A549 (cell line): ENCODE data around the gene COX5B. TPM values are rescaled to one million over a fixed set of nuclear protein-coding genes. Genes with fewer than 3 reads are reported as not detected.

ENCODE experiments used
- ATAC-seq, 2 experiments: fragments of 200-7000 bp in 1 of 2; fragments of >200 bp in 1 of 2; cut with Nextera tagmentation in 1 of 2; cut with Tn5 transposase in 1 of 2; 3 replicates each; pipeline versions ENCODE4 v1.8.0 to v1.9.1; 2018 to 2020; ENCODE audit warnings: mild to moderate bottlenecking in 1 of 2, moderate library complexity in 1 of 2
- CTCF ChIA-PET: fragments of 300-600 bp; sonication (Branson Sonifier 250); formaldehyde crosslinking; extraction: SDS; loops from one replicate; lab custom pipeline; 2021; ENCODE audit warnings: antibody characterized with exemption, inconsistent platforms; lab: Yijun Ruan, JAX
- POLR2A ChIA-PET: fragments of 350-600 bp; formaldehyde crosslinking; extraction: SDS; loops from one replicate; lab custom pipeline; 2021; ENCODE audit warnings: antibody characterized with exemption, inconsistent platforms; lab: Yijun Ruan, JAX
- DNase-seq, 2 experiments: peaks; one replicate each; pipeline versions ENCODE4 v3.0.0 to v3.0.0-alpha.2; 2011 to 2016; ENCODE audit warnings: low read depth in 1 of 2, low spot score in 1 of 2
- FAIRE-seq: peaks from 2 replicates; lab custom pipeline; 2011; peaks lifted over from hg19 to GRCh38; lab: Jason Lieb, UNC
- H3K27ac ChIP-seq, 2 experiments: fragments of >200 bp; sonication (Bioruptor Twin); formaldehyde crosslinking; 3 replicates each; pipeline ENCODE4 v1.5.1; 2016 to 2017
- H3K4me1 ChIP-seq: fragments of >200 bp; sonication (Bioruptor Twin); formaldehyde crosslinking; 3 replicates; pipeline ENCODE4 v1.6.1; 2016
- H3K4me2 ChIP-seq: fragments of >200 bp; sonication (Bioruptor Twin); formaldehyde crosslinking; 3 replicates; pipeline ENCODE4 v1.6.1; 2016
- H3K4me3 ChIP-seq: fragments of >200 bp; sonication (Bioruptor Twin); formaldehyde crosslinking; 3 replicates; pipeline ENCODE4 v1.5.1; 2016
- H3K9me3 ChIP-seq: fragments of >200 bp; sonication (Bioruptor Twin); formaldehyde crosslinking; 3 replicates; pipeline ENCODE4 v1.6.1; 2016
- BCL3 ChIP-seq: fragments of >200 bp; sonication (Bioruptor Twin); formaldehyde crosslinking; IDR thresholded peaks from 3 replicates; pipeline ENCODE4 v1.6.1; 2016
- BHLHE40 ChIP-seq: IDR thresholded peaks from 2 replicates; pipeline ENCODE4 v1.6.1; 2012; ENCODE audit warnings: low read depth, low read length, inconsistent platforms
- CBX2 ChIP-seq: fragments of 200-600 bp; sonication (generic); IDR thresholded peaks from 2 replicates; pipeline ENCODE4 v1.6.1; 2016; ENCODE audit warnings: low read depth, mild to moderate bottlenecking, borderline replicate concordance
- CEBPB ChIP-seq, 2 experiments: fragments of >200 bp in 1 of 2; sonication (Bioruptor Twin) in 1 of 2; formaldehyde crosslinking in 1 of 2; IDR thresholded peaks; 2 replicates each; pipeline ENCODE4 v1.6.1; 2012 to 2016
- EHMT2 ChIP-seq: fragments of 200-600 bp; sonication (generic); IDR thresholded peaks from 2 replicates; pipeline ENCODE4 v1.6.1; 2016; ENCODE audit warnings: antibody characterized with exemption, low read depth, mild to moderate bottlenecking, moderate library complexity
- FOSB ChIP-seq: fragments of 250-450 bp; sonication (Bioruptor Pico); IDR thresholded peaks from 2 replicates; pipeline ENCODE4 v1.5.0; 2020; ENCODE audit warnings: mild to moderate bottlenecking, moderate library complexity
- FOSL2 ChIP-seq, 2 experiments: fragments of 450-650 bp in 1 of 2; fragments of >200 bp in 1 of 2; sonication (Bioruptor Twin) in 1 of 2; formaldehyde crosslinking; IDR thresholded peaks; 2 replicates each; pipeline versions ENCODE4 v1.5.0 to v1.6.1; 2016 to 2020; ENCODE audit warnings: mild to moderate bottlenecking in 1 of 2, moderate library complexity in 1 of 2
- FOXS1 ChIP-seq: fragments of 250-450 bp; sonication (Bioruptor Pico); IDR thresholded peaks from 2 replicates; pipeline ENCODE4 v1.5.0; 2020; ENCODE audit warnings: mild to moderate bottlenecking, moderate library complexity
- GATA3 ChIP-seq: IDR thresholded peaks from 2 replicates; pipeline ENCODE4 v1.6.1; 2012; ENCODE audit warnings: borderline replicate concordance
- HEYL ChIP-seq: fragments of 250-450 bp; sonication (Bioruptor Pico); IDR thresholded peaks from 2 replicates; pipeline ENCODE4 v1.8.0; 2021; ENCODE audit warnings: mild to moderate bottlenecking, moderate library complexity
- HOXA7 ChIP-seq: fragments of 250-450 bp; sonication (Bioruptor Pico); IDR thresholded peaks from 2 replicates; pipeline ENCODE4 v1.5.0; 2020; ENCODE audit warnings: mild to moderate bottlenecking, moderate library complexity
- JUN ChIP-seq, 2 experiments: fragments of >200 bp; sonication (Bioruptor Twin); formaldehyde crosslinking; IDR thresholded peaks; 2 replicates in 1 of 2; 3 replicates in 1 of 2; pipeline ENCODE4 v1.6.1; 2016 to 2017
- KDM1A ChIP-seq: fragments of 200-600 bp; sonication (generic); IDR thresholded peaks from 2 replicates; pipeline ENCODE4 v1.6.1; 2016; ENCODE audit warnings: low read depth, mild to moderate bottlenecking
- KDM5A ChIP-seq: fragments of 200-600 bp; sonication (generic); IDR thresholded peaks from 2 replicates; pipeline ENCODE4 v1.6.1; 2016; ENCODE audit warnings: antibody characterized with exemption, mild to moderate bottlenecking
- MAFK ChIP-seq: fragments of 450-650 bp; IDR thresholded peaks from 2 replicates; pipeline ENCODE4 v1.6.1; 2014; ENCODE audit not compliant: partially characterized antibody
- MAX ChIP-seq: IDR thresholded peaks from 2 replicates; pipeline ENCODE4 v1.6.1; 2012
- NFE2L2 ChIP-seq: fragments of 150-350 bp; conservative IDR thresholded peaks from 2 replicates; pipeline ENCODE4 v1.6.1; 2014; ENCODE audit warnings: low read length
- NPAS2 ChIP-seq: fragments of 250-450 bp; sonication (Bioruptor Pico); IDR thresholded peaks from 2 replicates; pipeline ENCODE4 v1.8.0; 2022; ENCODE audit warnings: mild to moderate bottlenecking, moderate library complexity, borderline replicate concordance
- NR3C1 ChIP-seq: fragments of >200 bp; sonication (Bioruptor Twin); formaldehyde crosslinking; IDR thresholded peaks from 3 replicates; pipeline ENCODE4 v1.6.1; 2017
- PBX3 ChIP-seq: IDR thresholded peaks from 2 replicates; pipeline ENCODE4 v1.6.1; 2012
- PHF8 ChIP-seq: fragments of 200-600 bp; sonication (generic); IDR thresholded peaks from 2 replicates; pipeline ENCODE4 v1.6.1; 2016; ENCODE audit warnings: low read depth, mild to moderate bottlenecking, antibody characterized with exemption, moderate library complexity, borderline replicate concordance
- RAD21 ChIP-seq, 2 experiments: fragments of >200 bp in 1 of 2; sonication (Bioruptor Twin) in 1 of 2; formaldehyde crosslinking in 1 of 2; IDR thresholded peaks in 1 of 2; conservative IDR thresholded peaks in 1 of 2; 2 replicates in 1 of 2; 3 replicates in 1 of 2; pipeline ENCODE4 v1.6.1; 2012 to 2018; ENCODE audit warnings: inconsistent platforms in 1 of 2
- RARB ChIP-seq: fragments of 250-450 bp; sonication (Bioruptor Pico); IDR thresholded peaks from 2 replicates; pipeline ENCODE4 v1.8.0; 2021; ENCODE audit warnings: mild to moderate bottlenecking, moderate library complexity
- RCOR1 ChIP-seq: fragments of 150-350 bp; IDR thresholded peaks from 2 replicates; pipeline ENCODE4 v1.6.1; 2014; ENCODE audit warnings: antibody characterized with exemption, low read length, low read depth
- RFX5 ChIP-seq: fragments of 450-650 bp; IDR thresholded peaks from 2 replicates; pipeline ENCODE4 v1.7.1; 2014; ENCODE audit warnings: antibody characterized with exemption, mild to moderate bottlenecking, moderate library complexity
- SMC3 ChIP-seq: fragments of >200 bp; sonication (Bioruptor Twin); formaldehyde crosslinking; IDR thresholded peaks from 3 replicates; pipeline ENCODE4 v1.6.1; 2018; ENCODE audit warnings: inconsistent platforms
- TFCP2L1 ChIP-seq: fragments of 250-450 bp; sonication (Bioruptor Pico); IDR thresholded peaks from 2 replicates; pipeline ENCODE4 v1.5.0; 2021; ENCODE audit warnings: mild to moderate bottlenecking
- TP53 ChIP-seq: fragments of 250-450 bp; sonication (Bioruptor Pico); IDR thresholded peaks from 2 replicates; pipeline ENCODE4 v1.5.0; 2021; ENCODE audit warnings: mild to moderate bottlenecking, moderate library complexity
- ZFP36 ChIP-seq: fragments of 450-650 bp; IDR thresholded peaks from 2 replicates; pipeline ENCODE4 v1.6.1; 2014; ENCODE audit warnings: borderline replicate concordance; ENCODE audit not compliant: partially characterized antibody
- ZNF302 ChIP-seq: fragments of 250-450 bp; sonication (Bioruptor Pico); IDR thresholded peaks from 2 replicates; pipeline ENCODE4 v1.9.0; 2021; ENCODE audit warnings: inconsistent platforms, mild to moderate bottlenecking, moderate library complexity
- WGBS: methylation state at CpG from one replicate; pipeline ENCODE4 v1.1.6; 2017; ENCODE audit errors: missing lambda C conversion rate; 5-methylcytosine and 5-hydroxymethylcytosine counted together
- polyA plus RNA-seq, 4 experiments: library from polyadenylated mRNA; depleted of rRNA in 3 of 4; stranded (reverse); fragments of >200 nt; fragmentation: RNase III in 1 of 4; extraction: RNeasy Plus Mini Kit Qiagen cat#74134 plus additional on column Dnase treatment in 1 of 4; gene quantifications; 2 replicates in 3 of 4; 3 replicates in 1 of 4; pipeline ENCODE4 v1.2.3, GENCODE V29; 2011 to 2017

Gene COX5B
- polyA plus RNA-seq, 2 of the 4 experiments (the other 2 are of a cell fraction): 343 to 353 TPM

GRCh38 chr2:97657986-97658690 is 12.3 kb downstream of the COX5B start:
- peaks cover 9% of the 10 kb centered on the region for H3K4me1 ChIP-seq
- ChIA-PET CTCF (interaction anchor here (1.3 kb wide), 1 partner anchor 67 kb away, joined by 7 read pairs; no protein-coding TSS in a partner anchor), POLR2A (no interaction called here)
- no peak for ATAC-seq
- H3K4me2 ChIP-seq: no peak overlapping the region
- FAIRE-seq: no peak
- WGBS: 91% methylated on average over 37 of the region's 37 CpGs
- H3K4me3 ChIP-seq: no peak overlapping the region
- DNase-seq: no peak
- H3K9me3 ChIP-seq: peaks cover 12% of the 10 kb centered on the region
- TF ChIP-seq RCOR1 (no peak), BHLHE40 (no peak), RARB (CRISPR knock-in tag) (no peak), EHMT2 (no peak), HEYL (CRISPR knock-in tag) (no peak), MAX (no peak), TFCP2L1 (CRISPR knock-in tag) (no peak), JUN (IDR thresholded peaks at IDR 0.05) (no peak), RFX5 (no peak), ZNF302 (CRISPR knock-in tag) (no peak), BCL3 (no peak), PBX3 (no peak), MAFK (no peak), CBX2 (no peak), ZFP36 (no peak), CEBPB (IDR thresholded peaks at IDR 0.05) (no peak), KDM5A (no peak), NFE2L2 (no peak), PHF8 (no peak)
- TF ChIP-seq, all 56 proteins: peak for 0
- no peak overlapping the region for H3K27ac ChIP-seq

GRCh38 chr2:97658691-97659157 is 12.9 kb downstream of the COX5B start:
- TF ChIP-seq RAD21 (conservative IDR thresholded peaks at IDR 0.05 in 1 of 2, IDR thresholded peaks at IDR 0.05 in 1 of 2) (no peak), ZNF302 (CRISPR knock-in tag) (no peak), SMC3 (no peak), HOXA7 (CRISPR knock-in tag) (no peak), JUN (IDR thresholded peaks at IDR 0.05) (no peak), FOSL2 (IDR thresholded peaks at IDR 0.05) (no peak), FOSL2 (CRISPR knock-in tag; IDR thresholded peaks at IDR 0.05) (no peak), FOXS1 (CRISPR knock-in tag) (no peak), NR3C1 (no peak), NFE2L2 (no peak), KDM1A (no peak), NPAS2 (CRISPR knock-in tag) (no peak), FOSB (CRISPR knock-in tag) (no peak), TP53 (CRISPR knock-in tag) (no peak), GATA3 (no peak), KDM5A (no peak)
- TF ChIP-seq, all 56 proteins: peak for 0
- Histone ChIP-seq H3K9me3 (peaks cover 6% of the 10 kb centered on the region), H3K27ac (no peak overlapping the region), H3K4me2 (no peak overlapping the region), H3K4me1 (peaks cover 9% of the 10 kb centered on the region), H3K4me3 (no peak overlapping the region)
- DNase-seq: no peak
- ChIA-PET POLR2A (no interaction called here), CTCF (no interaction called here)
- ATAC-seq: no peak
- FAIRE-seq: no peak
- 95% methylated on average over 13 of the region's 13 CpGs for WGBS
